Osteocyte (in vitro differentiated cells): ENCODE data around the gene TSPAN31. TPM values are rescaled to one million over a fixed set of nuclear protein-coding genes. Genes with fewer than 3 reads are reported as not detected.

Experiments used
- DNase-seq: peaks from one replicate; pipeline ENCODE4 v3.0.0; 2021; ENCODE audit warnings: mixed read lengths; ENCODE audit not compliant: unreplicated experiment; ENCODE audit errors: extremely low spot score
- H3K27ac Mint-ChIP-seq: one replicate; pipeline ENCODE4 v1.8.0; 2021; ENCODE audit warnings: mild to moderate bottlenecking, mixed read lengths; ENCODE audit not compliant: unreplicated experiment
- H3K27me3 Mint-ChIP-seq: one replicate; pipeline ENCODE4 v1.8.0; 2021; ENCODE audit warnings: mixed read lengths; ENCODE audit not compliant: unreplicated experiment
- H3K36me3 Mint-ChIP-seq: one replicate; pipeline ENCODE4 v1.8.0; 2021; ENCODE audit warnings: mixed read lengths; ENCODE audit not compliant: unreplicated experiment
- H3K4me1 Mint-ChIP-seq: one replicate; pipeline ENCODE4 v1.8.0; 2021; ENCODE audit warnings: mixed read lengths; ENCODE audit not compliant: unreplicated experiment
- H3K4me3 Mint-ChIP-seq: one replicate; pipeline ENCODE4 v1.8.0; 2021; ENCODE audit warnings: mild to moderate bottlenecking, moderate library complexity, mixed read lengths; ENCODE audit not compliant: unreplicated experiment
- H3K9me3 Mint-ChIP-seq: one replicate; pipeline ENCODE4 v1.8.0; 2021; ENCODE audit warnings: mixed read lengths; ENCODE audit not compliant: unreplicated experiment
- total RNA-seq: library from RNA; stranded (reverse); gene quantifications from 2 replicates; pipeline ENCODE4 v1.2.1, GENCODE V29; 2021
- TF ChIP-seq, protein P1 (sequence below): fragments of 200-600 bp; sonication (generic); IDR thresholded peaks from 2 replicates; pipeline ENCODE4 v1.5.0; 2021; ENCODE audit warnings: antibody characterized with exemption, mild to moderate bottlenecking, moderate library complexity

TSPAN31 gene
- total RNA-seq, 1 donor from 2014 or later: 36.2 TPM

DNA sequence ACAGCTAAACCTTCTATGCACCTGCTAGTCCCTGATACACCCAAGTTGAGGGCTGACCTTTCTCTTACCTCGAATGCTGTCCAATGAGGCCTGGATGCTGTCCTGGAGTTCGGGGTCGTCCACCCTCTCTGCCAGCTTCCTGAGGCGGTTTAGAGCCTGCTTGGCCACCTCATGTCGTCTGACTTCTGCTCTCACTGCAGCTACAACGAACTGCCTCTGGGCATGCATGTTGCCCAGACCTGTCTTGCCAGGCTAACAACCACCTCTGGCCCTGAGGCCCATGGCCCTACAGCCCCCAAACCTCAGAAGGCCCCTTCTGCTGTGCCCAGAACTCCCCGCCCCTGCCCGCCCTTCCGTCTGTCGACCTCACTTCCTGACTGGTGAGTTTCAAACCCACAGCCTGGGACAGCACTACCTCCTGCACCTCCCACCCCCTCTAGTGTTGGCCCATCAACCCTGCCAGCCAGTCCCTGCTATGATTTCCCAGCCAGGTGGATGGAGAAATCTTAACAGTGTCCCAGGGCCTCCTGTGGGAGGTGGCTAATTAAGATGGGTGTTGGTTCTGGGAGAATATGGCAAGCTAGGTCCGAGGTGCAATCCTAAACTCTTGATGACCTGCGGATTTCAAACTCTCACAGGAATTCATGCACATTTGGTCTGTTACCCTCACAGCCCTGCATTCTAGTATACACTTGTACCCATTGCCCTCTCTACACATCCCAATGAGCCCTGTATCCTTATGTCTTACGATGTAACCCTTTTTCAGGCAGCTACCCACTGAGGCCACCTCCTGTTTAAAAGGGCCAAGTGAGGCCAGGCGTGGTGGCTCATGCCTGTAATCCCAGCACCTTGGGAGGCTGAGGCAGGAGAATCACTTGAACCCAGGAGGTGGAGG is 2.7 kb upstream of the TSPAN31 start:
- Mint-ChIP-seq H3K4me3 (no peak overlapping the region), H3K27me3 (peaks cover 35% of the 10 kb centered on the region), H3K27ac (no peak overlapping the region), H3K9me3 (no peaks in the 10 kb centered on the region), H3K4me1 (peaks cover 24% of the 10 kb centered on the region), H3K36me3 (peaks cover 6% of the 10 kb centered on the region)
- no peak for DNase-seq
- TF ChIP-seq, protein P1, sequence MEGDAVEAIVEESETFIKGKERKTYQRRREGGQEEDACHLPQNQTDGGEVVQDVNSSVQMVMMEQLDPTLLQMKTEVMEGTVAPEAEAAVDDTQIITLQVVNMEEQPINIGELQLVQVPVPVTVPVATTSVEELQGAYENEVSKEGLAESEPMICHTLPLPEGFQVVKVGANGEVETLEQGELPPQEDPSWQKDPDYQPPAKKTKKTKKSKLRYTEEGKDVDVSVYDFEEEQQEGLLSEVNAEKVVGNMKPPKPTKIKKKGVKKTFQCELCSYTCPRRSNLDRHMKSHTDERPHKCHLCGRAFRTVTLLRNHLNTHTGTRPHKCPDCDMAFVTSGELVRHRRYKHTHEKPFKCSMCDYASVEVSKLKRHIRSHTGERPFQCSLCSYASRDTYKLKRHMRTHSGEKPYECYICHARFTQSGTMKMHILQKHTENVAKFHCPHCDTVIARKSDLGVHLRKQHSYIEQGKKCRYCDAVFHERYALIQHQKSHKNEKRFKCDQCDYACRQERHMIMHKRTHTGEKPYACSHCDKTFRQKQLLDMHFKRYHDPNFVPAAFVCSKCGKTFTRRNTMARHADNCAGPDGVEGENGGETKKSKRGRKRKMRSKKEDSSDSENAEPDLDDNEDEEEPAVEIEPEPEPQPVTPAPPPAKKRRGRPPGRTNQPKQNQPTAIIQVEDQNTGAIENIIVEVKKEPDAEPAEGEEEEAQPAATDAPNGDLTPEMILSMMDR: no peak

DNA sequence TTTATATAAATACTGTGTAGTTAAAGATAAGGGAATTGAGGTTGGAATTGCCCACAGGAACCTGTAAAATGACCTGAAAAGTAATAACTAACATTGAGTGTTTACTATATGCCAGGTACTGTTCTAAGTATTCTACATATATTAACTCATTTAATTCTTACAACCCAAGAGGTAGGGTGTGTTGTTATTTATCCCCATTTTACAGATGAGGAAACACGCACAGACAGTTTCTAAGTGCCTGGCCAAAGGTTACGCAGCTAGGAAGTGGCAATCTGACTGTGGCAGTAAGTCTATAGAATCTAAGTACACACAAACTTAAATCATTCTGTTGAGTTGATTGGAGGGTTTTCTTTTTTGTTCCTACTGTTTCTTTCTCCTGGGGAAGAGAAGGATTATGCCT is 1.1 kb upstream of the TSPAN31 start:
- H3K9me3 Mint-ChIP-seq: no peaks in the 10 kb centered on the region
- TF ChIP-seq, protein P1: no peak
- H3K4me1 Mint-ChIP-seq: peaks cover 23% of the 10 kb centered on the region
- peaks cover 35% of the 10 kb centered on the region for H3K27me3 Mint-ChIP-seq
- peak overlapping the region; percentile 97 for H3K4me3 Mint-ChIP-seq
- DNase-seq: no peak
- H3K27ac Mint-ChIP-seq: peak overlapping the region; percentile 100
- H3K36me3 Mint-ChIP-seq: peaks cover 14% of the 10 kb centered on the region

DNA sequence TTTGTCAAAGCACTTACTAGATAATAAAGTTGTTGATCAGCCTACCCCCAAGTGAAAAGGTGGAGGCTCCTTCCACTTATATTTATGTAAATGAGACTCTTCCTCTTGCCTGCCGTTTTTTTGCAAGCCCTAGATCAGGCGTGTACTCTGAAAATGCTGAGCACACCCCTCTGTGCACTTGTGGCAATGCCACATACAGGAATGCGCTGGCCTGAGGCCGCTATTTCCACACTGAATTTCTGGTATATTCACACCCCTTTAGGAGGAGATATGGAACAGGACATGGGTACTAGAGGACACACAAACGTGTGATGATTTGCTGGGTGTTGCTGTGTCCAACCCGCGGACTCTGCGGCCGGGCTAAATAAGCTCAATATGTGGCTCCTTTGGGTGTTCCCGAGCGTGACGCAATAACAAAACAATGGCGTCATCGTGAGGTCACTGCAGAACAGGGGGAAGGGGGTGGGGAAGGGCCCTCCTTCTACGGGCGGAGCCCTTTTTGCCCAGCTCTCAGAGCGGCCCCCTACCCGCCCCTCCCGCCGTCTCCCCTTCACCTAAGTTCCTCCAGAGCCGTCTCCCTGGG is 554 bp upstream of the TSPAN31 start:
- Mint-ChIP-seq H3K27me3 (peaks cover 30% of the 10 kb centered on the region), H3K9me3 (no peaks in the 10 kb centered on the region), H3K4me1 (peaks cover 18% of the 10 kb centered on the region), H3K36me3 (peaks cover 19% of the 10 kb centered on the region), H3K27ac (peak overlapping the region; percentile 100), H3K4me3 (peak overlapping the region; percentile 97)
- no peak for DNase-seq
- TF ChIP-seq, protein P1: no peak

DNA sequence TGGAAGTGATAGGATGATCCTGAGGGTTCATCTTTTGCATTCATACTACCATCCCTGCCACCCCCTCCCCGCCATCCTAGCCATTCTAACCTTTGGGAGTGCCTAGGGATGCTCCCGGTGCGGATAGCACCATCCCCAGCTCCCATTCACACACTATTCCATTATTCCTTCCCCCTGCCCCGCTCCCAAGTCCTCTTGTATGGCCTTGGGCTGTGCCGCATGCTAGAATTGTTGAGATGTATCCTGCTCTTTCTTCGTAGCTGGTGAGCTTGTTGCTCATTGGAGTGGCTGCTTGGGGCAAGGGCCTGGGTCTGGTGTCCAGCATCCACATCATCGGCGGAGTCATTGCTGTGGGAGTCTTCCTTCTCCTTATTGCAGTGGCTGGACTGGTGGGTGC is 644 bp downstream of the TSPAN31 start:
- DNase-seq: no peak
- peaks cover 25% of the 10 kb centered on the region for H3K36me3 Mint-ChIP-seq
- peak overlapping the region; percentile 97 for H3K4me3 Mint-ChIP-seq

More for the DNA sequence above, 644 bp downstream of the TSPAN31 start:
- peaks cover 19% of the 10 kb centered on the region for H3K4me1 Mint-ChIP-seq
- peak overlapping the region; percentile 100 for H3K27ac Mint-ChIP-seq
- TF ChIP-seq, protein P1: no peak
- peaks cover 20% of the 10 kb centered on the region for H3K27me3 Mint-ChIP-seq
- H3K9me3 Mint-ChIP-seq: no peaks in the 10 kb centered on the region
